GM12875 (cell line): Measurements from ENCODE around the gene TCF12.

Experiments
- H3K4me3 ChIP-seq: one replicate; pipeline ENCODE4 v1.5.1; 2011; ENCODE audit warnings: low read depth, low read length, control low read depth
- CTCF ChIP-seq: IDR thresholded peaks from 2 replicates; pipeline ENCODE4 v1.5.1; 2011; ENCODE audit warnings: low read depth, mild to moderate bottlenecking, control low read depth, inconsistent platforms, low read length, moderate library complexity, borderline replicate concordance; ENCODE audit not compliant: insufficient read depth

TCF12 gene

GRCh38 chr15:57027596-57027995, 109.2 kb downstream of the TCF12 start:
- no peak overlapping the region for H3K4me3 ChIP-seq
- no peak for TF ChIP-seq CTCF

DNA sequence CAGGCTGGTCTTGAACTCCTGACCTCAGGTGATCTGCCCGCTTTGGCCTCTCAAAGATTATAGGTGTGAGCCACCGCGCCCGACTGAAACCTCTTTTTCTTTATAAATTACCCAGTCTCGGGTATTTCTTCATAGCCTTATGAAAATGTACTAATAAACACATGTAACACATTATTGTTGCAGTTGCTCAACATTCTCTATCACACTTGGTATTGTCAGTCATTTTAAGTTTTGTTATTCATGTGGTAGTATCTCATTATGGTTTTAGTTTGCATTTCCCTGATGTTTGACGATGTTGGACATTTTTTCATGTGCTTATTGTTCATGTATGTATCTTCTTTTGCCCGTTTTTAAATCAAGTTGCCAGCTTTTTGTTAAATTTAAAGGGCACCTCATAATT, 109.7 kb downstream of the TCF12 start:
- H3K4me3 ChIP-seq: no peak overlapping the region
- TF ChIP-seq CTCF: no peak

- no peak overlapping the region for H3K4me3 ChIP-seq
- no peak for TF ChIP-seq CTCF
These were observed 111.6 kb downstream of the TCF12 start for GRCh38 chr15:57030011-57030410.

DNA sequence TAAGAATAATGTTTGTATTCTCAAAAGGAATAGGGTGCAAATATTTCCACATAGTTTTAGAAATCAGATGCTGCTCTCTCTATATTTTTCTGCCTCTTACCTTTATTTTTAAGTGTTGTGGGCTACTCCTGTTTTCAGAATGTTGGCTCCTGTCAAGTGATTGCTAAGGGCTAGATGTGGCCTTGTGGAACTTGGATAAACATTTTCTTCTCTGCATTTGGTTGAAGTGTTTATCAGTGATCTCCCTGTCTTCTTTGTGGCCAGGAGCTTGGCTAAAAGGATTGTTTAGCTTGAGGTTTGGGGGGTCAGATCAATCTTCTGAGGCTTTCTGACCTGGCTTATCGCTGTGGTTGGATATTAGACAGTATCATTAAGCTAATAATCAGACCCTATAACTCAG, 112.6 kb downstream of the TCF12 start:
- no peak for TF ChIP-seq CTCF
- H3K4me3 ChIP-seq: no peak overlapping the region

DNA sequence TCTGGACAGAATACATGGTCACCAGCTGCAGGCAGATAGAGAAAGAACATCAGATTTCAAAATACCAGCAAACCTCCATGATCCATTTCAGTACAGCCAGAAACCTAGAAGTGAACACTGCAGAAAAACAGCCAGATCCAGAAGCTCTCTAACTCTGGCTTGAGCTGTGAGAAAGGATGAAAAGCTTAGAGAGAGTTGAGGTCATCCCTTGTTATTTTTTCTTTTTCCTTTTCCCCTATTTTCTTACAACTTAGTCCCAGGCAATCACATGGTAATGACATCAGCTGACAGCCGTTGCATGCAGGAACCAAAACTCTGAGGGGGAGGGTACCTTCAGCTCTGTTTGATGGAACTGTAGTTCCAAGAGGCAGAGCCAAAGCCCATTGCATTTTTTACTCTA, 113.2 kb downstream of the TCF12 start:
- no peak for TF ChIP-seq CTCF
- no peak overlapping the region for H3K4me3 ChIP-seq

GRCh38 chr15:57032338-57032737, 113.9 kb downstream of the TCF12 start:
- TF ChIP-seq CTCF: no peak
- H3K4me3 ChIP-seq: no peak overlapping the region

GRCh38 chr15:57033715-57034439, 115.4 kb downstream of the TCF12 start:
- TF ChIP-seq CTCF: no peak
- no peak overlapping the region for H3K4me3 ChIP-seq
